ENCODE results near the gene BEX2. TPM values are rescaled to one million over a fixed set of nuclear protein-coding genes. Genes with fewer than 3 reads are reported as not detected.
A peak's percentile ranks its signal among the peaks of the same experiment; 100 is the strongest.

BEX2 gene
- total and polyA plus RNA-seq, 4 experiments from 2014 or later, result 41.9 to 112 (median 59.8) TPM

GRCh38 chrX:103347682-103348397, 37.0 kb upstream of the BEX2 start:
- Histone ChIP-seq H3K9me3 (ENCODE audit: control insufficient read depth in 1 of 2, low read length in 2 of 2) (no peaks in the 10 kb centered on the region), H3K4me3 (ENCODE audit: low read length in 2 of 2) (no peak overlapping the region), H3K4me1 (ENCODE audit: insufficient read depth, low read length) (peaks cover 5% of the 10 kb centered on the region), H3K27ac (ENCODE audit: low read depth, low read length) (no peak overlapping the region), H3K36me3 (ENCODE audit: insufficient read depth, low read length) (no peaks in the 10 kb centered on the region), H3K27me3 (ENCODE audit: insufficient read depth, low read length) (no peaks in the 10 kb centered on the region)
- DNase-seq, result no peak
- no peak overlapping the region for H3K4me3 Mint-ChIP-seq
- peaks cover 0 to 1% of the 10 kb centered on the region in 2 donors for H3K27me3 Mint-ChIP-seq
- H3K27ac Mint-ChIP-seq, result peak overlapping the region in 1 of 7 donors; percentile 75
- no peaks in the 10 kb centered on the region for H3K9me3 Mint-ChIP-seq
- intact Hi-C loops (cut with micrococcal nuclease), result loop anchor here (10.0 kb wide), 1 partner anchor 133 kb away; the partner anchor contains the start of gene BEX4
- POLR2A ChIA-PET (ENCODE audit: partially characterized antibody), result no interaction called here
- peaks cover 0 to 3% (median 1%) of the 10 kb centered on the region in 4 donors for H3K4me1 Mint-ChIP-seq
- CTCF ChIA-PET (ENCODE audit: partially characterized antibody), result interaction anchor here (1.6 kb wide), 1 partner anchor 114 kb away, joined by 5 read pairs; no protein-coding TSS in a partner anchor
- no peaks in the 10 kb centered on the region for H3K36me3 Mint-ChIP-seq

GRCh38 chrX:103344606-103345005, 33.8 kb upstream of the BEX2 start:
- no peaks in the 10 kb centered on the region for H3K27me3 ChIP-seq (ENCODE audit: insufficient read depth, low read length)
- ChIA-PET POLR2A (ENCODE audit: partially characterized antibody) (no interaction called here), CTCF (ENCODE audit: partially characterized antibody) (no interaction called here)
- no peak overlapping the region for H3K4me3 ChIP-seq (ENCODE audit: low read length in 2 of 2)
- H3K4me3 Mint-ChIP-seq, result no peak overlapping the region
- DNase-seq, result no peak
- H3K4me1 Mint-ChIP-seq, result peaks cover 0 to 3% (median 1%) of the 10 kb centered on the region in 4 donors
- no peak overlapping the region for H3K27ac ChIP-seq (ENCODE audit: low read depth, low read length)
- no peaks in the 10 kb centered on the region for H3K36me3 Mint-ChIP-seq
- intact Hi-C loops (cut with micrococcal nuclease), result loop anchor here (10.0 kb wide), 1 partner anchor 130 kb away; the partner anchor contains the start of gene BEX4
- no peaks in the 10 kb centered on the region for H3K9me3 ChIP-seq (ENCODE audit: control insufficient read depth in 1 of 2, low read length in 2 of 2)
- H3K27me3 Mint-ChIP-seq, result peaks cover 0 to 1% of the 10 kb centered on the region in 2 donors
- no peak overlapping the region for H3K27ac Mint-ChIP-seq
- H3K9me3 Mint-ChIP-seq, result no peaks in the 10 kb centered on the region
- H3K36me3 ChIP-seq (ENCODE audit: insufficient read depth, low read length), result no peaks in the 10 kb centered on the region
- H3K4me1 ChIP-seq (ENCODE audit: insufficient read depth, low read length), result peaks cover 5% of the 10 kb centered on the region

GRCh38 chrX:103343105-103343504, 32.3 kb upstream of the BEX2 start:
- Histone ChIP-seq H3K4me3 (ENCODE audit: low read length in 2 of 2) (no peak overlapping the region), H3K36me3 (ENCODE audit: insufficient read depth, low read length) (no peaks in the 10 kb centered on the region), H3K9me3 (ENCODE audit: control insufficient read depth in 1 of 2, low read length in 2 of 2) (no peaks in the 10 kb centered on the region), H3K27ac (ENCODE audit: low read depth, low read length) (no peak overlapping the region), H3K4me1 (ENCODE audit: insufficient read depth, low read length) (peaks cover 5% of the 10 kb centered on the region), H3K27me3 (ENCODE audit: insufficient read depth, low read length) (no peaks in the 10 kb centered on the region)
- peak; percentile 32 to 43 (median 36) for DNase-seq
- H3K36me3 Mint-ChIP-seq, result no peaks in the 10 kb centered on the region
- POLR2A ChIA-PET (ENCODE audit: partially characterized antibody), result no interaction called here
- H3K27ac Mint-ChIP-seq, result no peak overlapping the region
- peaks cover 0 to 3% (median 1%) of the 10 kb centered on the region in 4 donors for H3K4me1 Mint-ChIP-seq
- H3K9me3 Mint-ChIP-seq, result no peaks in the 10 kb centered on the region
- no peak overlapping the region for H3K4me3 Mint-ChIP-seq
- peaks cover 0 to 1% of the 10 kb centered on the region in 2 donors for H3K27me3 Mint-ChIP-seq
- CTCF ChIA-PET (ENCODE audit: partially characterized antibody), result interaction anchor here (0.8 to 8.5 kb wide), 6 partner anchors 23 to 147 kb away, joined by 4 to 93 read pairs (median 4); no protein-coding TSS in a partner anchor
- intact Hi-C loops (cut with micrococcal nuclease), result loop anchor here (1.0 to 10.0 kb wide), 4 partner anchors 117 to 146 kb away; partner anchors contain the start of gene BEX4

GRCh38 chrX:103338663-103339062, 27.9 kb upstream of the BEX2 start:
- Mint-ChIP-seq H3K27ac (no peak overlapping the region), H3K27me3 (no peaks in the 10 kb centered on the region), H3K4me1 (peaks cover 0 to 3% (median 1%) of the 10 kb centered on the region in 4 donors), H3K36me3 (no peaks in the 10 kb centered on the region), H3K4me3 (no peak overlapping the region), H3K9me3 (no peaks in the 10 kb centered on the region)
- POLR2A ChIA-PET (ENCODE audit: partially characterized antibody), result no interaction called here
- Histone ChIP-seq H3K9me3 (ENCODE audit: control insufficient read depth in 1 of 2, low read length in 2 of 2) (no peaks in the 10 kb centered on the region), H3K36me3 (ENCODE audit: insufficient read depth, low read length) (no peaks in the 10 kb centered on the region), H3K27ac (ENCODE audit: low read depth, low read length) (no peak overlapping the region), H3K4me3 (ENCODE audit: low read length in 2 of 2) (no peak overlapping the region), H3K4me1 (ENCODE audit: insufficient read depth, low read length) (peaks cover 5% of the 10 kb centered on the region), H3K27me3 (ENCODE audit: insufficient read depth, low read length) (no peaks in the 10 kb centered on the region)
- CTCF ChIA-PET (ENCODE audit: partially characterized antibody), result interaction anchor here (1.0 to 8.5 kb wide), 2 partner anchors 124 to 151 kb away, joined by 3 to 93 read pairs; no protein-coding TSS in a partner anchor
- intact Hi-C loops (cut with micrococcal nuclease), result no loop called here
- DNase-seq, result no peak

GRCh38 chrX:103330681-103331288, 20.0 kb upstream of the BEX2 start:
- intact Hi-C loops (cut with micrococcal nuclease), result no loop called here
- H3K9me3 Mint-ChIP-seq, result no peaks in the 10 kb centered on the region
- H3K4me3 Mint-ChIP-seq, result no peak overlapping the region

GRCh38 chrX:103329991-103330390, 19.2 kb upstream of the BEX2 start, which contains the start of gene TCEAL7:
Gene TCEAL7, plus strand, starts transcription at chrX:103330239. Its CDS starts 1,165 bp downstream, at chrX:103331404.
- no peaks in the 10 kb centered on the region for H3K9me3 ChIP-seq (ENCODE audit: control insufficient read depth in 1 of 2, low read length in 2 of 2)
- Mint-ChIP-seq H3K36me3 (no peaks in the 10 kb centered on the region), H3K27ac (no peak within 1 kb of the TSS), H3K4me3 (no peak within 1 kb of the TSS), H3K9me3 (no peaks in the 10 kb centered on the region), H3K4me1 (no peaks in the 10 kb centered on the region), H3K27me3 (peaks cover 5 to 13% of the 10 kb centered on the region in 2 donors)
- H3K27ac ChIP-seq (ENCODE audit: low read depth, low read length), result no peak within 1 kb of the TSS
- no peak within 1 kb of the TSS for H3K4me3 ChIP-seq (ENCODE audit: low read length in 2 of 2)
- DNase-seq, result no peak
- intact Hi-C loops (cut with micrococcal nuclease), result no loop called here
- H3K36me3 ChIP-seq (ENCODE audit: insufficient read depth, low read length), result no peaks in the 10 kb centered on the region
- H3K4me1 ChIP-seq (ENCODE audit: insufficient read depth, low read length), result no peaks in the 10 kb centered on the region
- H3K27me3 ChIP-seq (ENCODE audit: insufficient read depth, low read length), result no peaks in the 10 kb centered on the region
- CTCF ChIA-PET (ENCODE audit: partially characterized antibody), result no interaction called here
- POLR2A ChIA-PET (ENCODE audit: partially characterized antibody), result no interaction called here

More at GRCh38 chrX:103330681-103331288, 20.0 kb upstream of the BEX2 start:
- Mint-ChIP-seq H3K36me3 (no peaks in the 10 kb centered on the region), H3K27me3 (peaks cover 5 to 13% of the 10 kb centered on the region in 2 donors), H3K27ac (no peak overlapping the region), H3K4me1 (no peaks in the 10 kb centered on the region)
- DNase-seq, result no peak
- CTCF ChIA-PET (ENCODE audit: partially characterized antibody), result no interaction called here
- Histone ChIP-seq H3K4me1 (ENCODE audit: insufficient read depth, low read length) (no peaks in the 10 kb centered on the region), H3K36me3 (ENCODE audit: insufficient read depth, low read length) (no peaks in the 10 kb centered on the region), H3K27ac (ENCODE audit: low read depth, low read length) (no peak overlapping the region), H3K27me3 (ENCODE audit: insufficient read depth, low read length) (no peaks in the 10 kb centered on the region), H3K9me3 (ENCODE audit: control insufficient read depth in 1 of 2, low read length in 2 of 2) (no peaks in the 10 kb centered on the region), H3K4me3 (ENCODE audit: low read length in 2 of 2) (no peak overlapping the region)
- POLR2A ChIA-PET (ENCODE audit: partially characterized antibody), result no interaction called here

- CTCF ChIA-PET (ENCODE audit: partially characterized antibody), result interaction anchor here (0.9 to 1.4 kb wide), 2 partner anchors 31 to 178 kb away, joined by 3 read pairs; no protein-coding TSS in a partner anchor
- DNase-seq, result no peak
- Mint-ChIP-seq H3K9me3 (peaks cover 0 to 2% (median 0%) of the 10 kb centered on the region in 8 donors), H3K4me3 (peak overlapping the region in 6 of 8 donors; percentile 73 to 86 (median 80)), H3K27ac (peak overlapping the region in 5 of 7 donors; percentile 30 to 89 (median 82)), H3K36me3 (peaks cover 0 to 8% of the 10 kb centered on the region in 2 donors), H3K27me3 (no peaks in the 10 kb centered on the region), H3K4me1 (peaks cover 0 to 5% (median 4%) of the 10 kb centered on the region in 4 donors)
- POLR2A ChIA-PET (ENCODE audit: partially characterized antibody), result interaction anchor here (1.6 kb wide), 1 partner anchor 96 kb away, joined by 4 read pairs; no protein-coding TSS in a partner anchor
- Histone ChIP-seq H3K27ac (ENCODE audit: low read depth, low read length) (no peak overlapping the region), H3K4me3 (ENCODE audit: low read length in 2 of 2) (no peak overlapping the region), H3K4me1 (ENCODE audit: insufficient read depth, low read length) (peaks cover 7% of the 10 kb centered on the region), H3K36me3 (ENCODE audit: insufficient read depth, low read length) (no peaks in the 10 kb centered on the region), H3K9me3 (ENCODE audit: control insufficient read depth in 1 of 2, low read length in 2 of 2) (no peaks in the 10 kb centered on the region), H3K27me3 (ENCODE audit: insufficient read depth, low read length) (no peaks in the 10 kb centered on the region)
- intact Hi-C loops (cut with micrococcal nuclease), result loop anchor here (2.0 to 5.0 kb wide), 2 partner anchors 57 to 94 kb away; partner anchors contain the start of genes BEX4 and TCEAL8
Measured at GRCh38 chrX:103311399-103311780, 600 bp upstream of the BEX2 start.
